Smooth muscle cell (in vitro differentiated cells): ENCODE results near the gene AGPAT3. TPM values are rescaled to one million over a fixed set of nuclear protein-coding genes. Genes with fewer than 3 reads are reported as not detected.
A peak's percentile ranks its signal among the peaks of the same experiment; 100 is the strongest.

ENCODE experiments used
- DNase-seq: peaks from one replicate; lab custom pipeline; 2025; ENCODE audit not compliant: unreplicated experiment; lab: John Stamatoyannopoulos, UW
- H2AFZ ChIP-seq: fragments of 200-600 bp; sonication (generic); 2 replicates; pipeline ENCODE4 v1.6.0; 2016; ENCODE audit warnings: antibody characterized with exemption, low read depth, mild to moderate bottlenecking
- H3F3A ChIP-seq: fragments of 200-600 bp; sonication (generic); 2 replicates; pipeline ENCODE4 v1.6.0; 2017; ENCODE audit warnings: antibody characterized with exemption, low read depth
- H3K27ac ChIP-seq: fragments of 200-600 bp; sonication (generic); 2 replicates; pipeline ENCODE4 v1.5.1; 2016; ENCODE audit warnings: low read depth, mild to moderate bottlenecking
- H3K27me3 ChIP-seq: fragments of 200-600 bp; sonication (generic); 2 replicates; pipeline ENCODE4 v1.6.1; 2016; ENCODE audit warnings: low read depth, mild to moderate bottlenecking
- H3K36me3 ChIP-seq: fragments of 200-600 bp; sonication (generic); 2 replicates; pipeline ENCODE4 v1.5.1; 2016; ENCODE audit warnings: low read depth
- H3K4me1 ChIP-seq: fragments of 200-600 bp; sonication (generic); 2 replicates; pipeline ENCODE4 v1.5.1; 2016; ENCODE audit warnings: low read depth
- H3K4me2 ChIP-seq: fragments of 200-600 bp; sonication (generic); 2 replicates; pipeline ENCODE4 v1.6.0; 2016; ENCODE audit warnings: mild to moderate bottlenecking
- H3K4me3 ChIP-seq: fragments of 200-600 bp; sonication (generic); 2 replicates; pipeline ENCODE4 v1.5.1; 2016; ENCODE audit warnings: mild to moderate bottlenecking
- H3K79me2 ChIP-seq: fragments of 200-600 bp; sonication (generic); 2 replicates; pipeline ENCODE4 v1.6.0; 2016; ENCODE audit warnings: low read depth, mild to moderate bottlenecking
- H3K9ac ChIP-seq: fragments of 200-600 bp; sonication (generic); 2 replicates; pipeline ENCODE4 v1.6.0; 2016; ENCODE audit warnings: low read depth
- H3K9me3 ChIP-seq: fragments of 200-600 bp; sonication (generic); replicated peaks from 2 replicates; pipeline ENCODE4 v1.5.1; 2016; ENCODE audit warnings: low read depth
- H4K20me1 ChIP-seq: fragments of 200-600 bp; sonication (generic); 2 replicates; pipeline ENCODE4 v1.6.0; 2016; ENCODE audit warnings: low read depth
- CTCF ChIP-seq: fragments of 200-600 bp; sonication (generic); IDR thresholded peaks from 2 replicates; pipeline ENCODE4 v1.5.1; 2017; ENCODE audit warnings: borderline replicate concordance, mild to moderate bottlenecking, antibody characterized with exemption; ENCODE audit not compliant: insufficient read depth, poor library complexity, severe bottlenecking
- WGBS: methylation state at CpG from one replicate; pipeline ENCODE4 v1.1.7; 2016; ENCODE audit warnings: low lambda C conversion rate; 5-methylcytosine and 5-hydroxymethylcytosine counted together
- polyA plus RNA-seq: library from polyadenylated mRNA; unstranded; fragments of >200 nt; fragmentation: Nextera tagmentation; extraction: Ambion mirVana; gene quantifications from 2 replicates; pipeline ENCODE4 v1.2.1, GENCODE V29; 2016
- total RNA-seq: library from RNA; depleted of rRNA; stranded (reverse); fragments of >200 nt; gene quantifications from 2 replicates; pipeline ENCODE4 v1.2.3, GENCODE V29; 2014

AGPAT3 gene
- total and polyA plus RNA-seq, 2 experiments from 2014 or later: 10.9 to 17.2 TPM

- Histone ChIP-seq H3K4me3 (peak overlapping the region; percentile 94), H3K79me2 (peaks cover 43% of the 10 kb centered on the region), H3K36me3 (no peaks in the 10 kb centered on the region), H2AFZ (peak overlapping the region; percentile 68), H3F3A (no peaks in the 10 kb centered on the region), H3K4me1 (no peaks in the 10 kb centered on the region), H3K9ac (peak overlapping the region; percentile 68), H3K4me2 (peak overlapping the region; percentile 97), H3K27ac (no peak overlapping the region), H4K20me1 (peaks cover 42% of the 10 kb centered on the region), H3K27me3 (no peaks in the 10 kb centered on the region), H3K9me3 (no peaks in the 10 kb centered on the region)
- 5% methylated on average over 9 of the region's 59 CpGs for WGBS
- DNase-seq: no peak
- TF ChIP-seq CTCF: no peak
Observed at GRCh38 chr21:43865540-43866259, 677 bp downstream of the AGPAT3 start.

GRCh38 chr21:43866260-43866629, 1.2 kb downstream of the AGPAT3 start:
- H3K4me1 ChIP-seq: no peaks in the 10 kb centered on the region
- no peak for DNase-seq
- 20% methylated on average over 8 of the region's 16 CpGs for WGBS
- peaks cover 49% of the 10 kb centered on the region for H3K79me2 ChIP-seq
- peak overlapping the region; percentile 97 for H3K4me2 ChIP-seq
- H4K20me1 ChIP-seq: peaks cover 48% of the 10 kb centered on the region
- no peak for TF ChIP-seq CTCF
- H3K9ac ChIP-seq: peak overlapping the region; percentile 68
- H2AFZ ChIP-seq: peak overlapping the region; percentile 68
- H3K27me3 ChIP-seq: no peaks in the 10 kb centered on the region
- H3K4me3 ChIP-seq: peak overlapping the region; percentile 94
- no peaks in the 10 kb centered on the region for H3K9me3 ChIP-seq
- H3K27ac ChIP-seq: no peak overlapping the region
- H3F3A ChIP-seq: no peaks in the 10 kb centered on the region
- H3K36me3 ChIP-seq: no peaks in the 10 kb centered on the region

DNA sequence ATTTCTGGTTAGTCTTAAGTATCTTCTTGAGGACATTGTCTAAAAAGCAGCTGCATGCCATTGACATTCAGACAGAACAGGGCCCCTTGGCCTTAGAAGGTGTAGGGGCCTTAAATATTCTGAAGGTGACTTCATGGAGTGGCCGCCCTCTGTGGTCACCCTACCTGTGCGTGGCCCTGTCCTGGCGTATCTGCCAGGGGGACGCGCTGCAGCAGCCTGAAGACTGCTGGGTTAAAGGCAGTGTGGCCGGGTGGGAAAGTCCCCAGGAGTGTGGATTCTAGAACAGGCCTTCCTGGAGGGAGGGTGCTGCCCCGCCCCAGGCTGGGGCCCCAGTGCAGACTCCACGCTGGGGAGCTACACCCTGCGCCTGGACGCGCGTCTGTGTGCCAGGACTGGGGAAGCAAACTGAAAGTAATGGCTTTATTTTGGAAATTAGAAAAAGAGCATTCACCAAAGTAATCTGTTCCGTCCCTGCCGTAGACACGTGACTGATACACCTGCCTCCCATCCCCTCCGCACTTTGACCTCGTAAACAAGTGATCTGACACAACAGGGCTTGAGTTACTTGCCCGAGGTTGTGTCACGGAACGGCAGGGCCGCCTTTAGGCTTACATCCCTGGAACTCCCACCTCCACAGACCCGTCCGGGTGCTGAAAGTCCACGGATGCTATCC, 1.8 kb downstream of the AGPAT3 start:
- peak overlapping the region; percentile 94 for H3K4me3 ChIP-seq
- H2AFZ ChIP-seq: peak overlapping the region; percentile 68
- H3K36me3 ChIP-seq: no peaks in the 10 kb centered on the region
- DNase-seq: no peak
- H3K9me3 ChIP-seq: no peaks in the 10 kb centered on the region
- peaks cover 53% of the 10 kb centered on the region for H4K20me1 ChIP-seq
- H3F3A ChIP-seq: no peaks in the 10 kb centered on the region
- H3K27me3 ChIP-seq: no peaks in the 10 kb centered on the region
- no peak overlapping the region for H3K27ac ChIP-seq
- H3K4me2 ChIP-seq: peak overlapping the region; percentile 97
- H3K79me2 ChIP-seq: peaks cover 54% of the 10 kb centered on the region
- 77% methylated on average over 24 of the region's 24 CpGs for WGBS
- no peaks in the 10 kb centered on the region for H3K4me1 ChIP-seq
- no peak overlapping the region for H3K9ac ChIP-seq
- TF ChIP-seq CTCF: no peak

- 92% methylated on average over 6 of the region's 6 CpGs for WGBS
- Histone ChIP-seq H3K4me3 (peak overlapping the region; percentile 94), H3K9me3 (no peaks in the 10 kb centered on the region), H2AFZ (no peak overlapping the region), H3K4me1 (no peaks in the 10 kb centered on the region), H3K4me2 (no peak overlapping the region), H3K36me3 (no peaks in the 10 kb centered on the region), H3K27me3 (no peaks in the 10 kb centered on the region), H3K9ac (no peak overlapping the region), H3K79me2 (peaks cover 58% of the 10 kb centered on the region), H3F3A (no peaks in the 10 kb centered on the region), H3K27ac (no peak overlapping the region), H4K20me1 (peaks cover 57% of the 10 kb centered on the region)
- DNase-seq: no peak
- TF ChIP-seq CTCF: no peak
Observed at GRCh38 chr21:43867332-43867703, 2.3 kb downstream of the AGPAT3 start.
